Measurements from ENCODE around the gene CMBL.
"Not testable (repeated sequence)": the region's sequence is repeated elsewhere in the genome, so short reads cannot be mapped to it uniquely, and the experiment has no call there.

CMBL gene

DNA sequence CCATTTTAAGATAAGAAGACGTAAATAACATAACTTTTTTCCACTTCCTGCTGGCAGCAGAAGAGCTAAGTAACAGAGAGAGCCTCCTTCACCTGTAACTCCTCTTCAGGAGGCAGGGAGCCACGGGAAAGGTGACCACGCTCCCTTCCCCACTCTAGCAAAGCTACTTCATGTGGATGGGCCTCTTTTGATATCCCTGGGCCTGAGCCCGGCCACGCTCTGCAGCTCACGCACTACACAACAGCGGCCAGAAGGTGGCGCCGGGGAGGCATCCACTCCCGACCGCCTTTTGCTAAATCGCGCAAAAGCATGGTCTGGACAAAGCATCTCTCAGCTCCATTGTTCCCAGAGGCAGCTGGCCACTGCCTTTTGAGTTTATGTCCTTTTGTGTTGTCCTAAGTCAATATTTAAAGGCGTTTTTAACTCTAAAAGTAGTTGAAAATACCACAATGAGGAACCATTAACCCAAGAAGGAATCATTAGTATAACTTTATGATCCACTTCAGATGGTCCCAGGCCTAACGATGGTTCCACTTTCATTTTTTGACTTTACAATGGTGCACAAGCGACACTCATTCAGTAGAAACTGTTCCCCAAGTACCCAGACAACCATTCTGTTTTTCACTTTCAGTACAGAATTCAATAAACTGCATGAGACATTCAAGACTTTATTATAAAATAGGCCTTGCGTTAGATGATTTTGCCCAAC lies 23.6 kb downstream of the CMBL start:
- peak; percentile 3 to 82 (median 60) for DNase-seq

DNA sequence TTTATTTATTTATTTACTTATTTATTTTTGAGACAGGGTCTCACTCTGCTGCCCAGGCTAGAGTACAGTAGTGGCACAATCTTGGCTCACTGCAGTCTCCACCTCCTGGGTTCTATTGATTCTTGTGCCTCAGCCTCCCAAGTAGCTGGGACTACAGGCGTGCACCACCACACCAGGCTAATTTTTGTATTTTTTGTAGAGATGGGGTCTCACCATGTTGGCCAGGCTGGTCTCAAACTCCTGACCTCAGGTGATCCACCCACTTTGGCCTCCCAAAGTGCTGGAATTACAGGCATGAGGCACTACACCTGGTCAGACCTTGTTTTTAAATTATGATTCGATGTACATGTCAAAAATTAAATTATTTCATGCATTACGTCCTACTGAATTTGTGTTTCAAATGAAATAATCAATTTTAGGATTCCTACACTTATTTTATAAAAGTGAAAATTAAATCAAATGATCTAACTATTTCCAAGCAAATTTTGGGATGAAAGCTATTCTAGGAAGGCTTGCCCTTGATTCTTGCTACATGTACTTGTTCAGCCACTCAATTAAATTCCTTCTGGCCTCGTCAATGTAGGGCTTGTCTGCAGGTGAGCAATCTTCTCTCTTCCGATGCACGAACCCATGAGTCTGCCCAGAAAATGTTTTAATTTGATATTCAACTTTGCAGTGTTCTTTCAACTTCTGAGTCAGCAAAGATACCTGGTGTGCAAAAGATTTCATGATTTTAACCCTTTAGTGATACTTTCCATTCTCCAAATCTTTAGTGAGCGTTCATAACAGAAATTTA lies 27.6 kb downstream of the CMBL start:
- DNase-seq, result no peak

DNA sequence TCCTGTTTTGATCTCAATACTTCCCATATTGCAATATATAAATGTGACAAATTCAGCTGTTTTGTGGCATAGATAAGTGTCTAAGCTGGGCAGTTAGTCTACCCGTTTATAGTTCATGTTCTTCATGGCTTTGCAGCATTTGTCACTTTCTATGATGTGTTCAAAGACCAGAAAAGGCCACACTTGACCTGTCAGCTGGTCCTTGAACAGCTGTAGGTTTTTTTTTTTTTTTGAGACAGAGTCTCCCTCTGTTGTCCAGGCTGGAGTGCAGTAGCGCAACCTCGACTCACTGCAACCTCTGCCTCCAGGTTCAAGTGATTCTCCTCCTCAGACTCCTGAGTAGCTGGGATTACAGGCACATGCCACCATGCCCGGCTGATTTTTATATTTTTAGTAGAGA lies 28.4 kb downstream of the CMBL start:
- no peak for DNase-seq

GRCh38 chr5:10278658-10279279 lies 28.9 kb downstream of the CMBL start:
- DNase-seq, result no peak

DNA sequence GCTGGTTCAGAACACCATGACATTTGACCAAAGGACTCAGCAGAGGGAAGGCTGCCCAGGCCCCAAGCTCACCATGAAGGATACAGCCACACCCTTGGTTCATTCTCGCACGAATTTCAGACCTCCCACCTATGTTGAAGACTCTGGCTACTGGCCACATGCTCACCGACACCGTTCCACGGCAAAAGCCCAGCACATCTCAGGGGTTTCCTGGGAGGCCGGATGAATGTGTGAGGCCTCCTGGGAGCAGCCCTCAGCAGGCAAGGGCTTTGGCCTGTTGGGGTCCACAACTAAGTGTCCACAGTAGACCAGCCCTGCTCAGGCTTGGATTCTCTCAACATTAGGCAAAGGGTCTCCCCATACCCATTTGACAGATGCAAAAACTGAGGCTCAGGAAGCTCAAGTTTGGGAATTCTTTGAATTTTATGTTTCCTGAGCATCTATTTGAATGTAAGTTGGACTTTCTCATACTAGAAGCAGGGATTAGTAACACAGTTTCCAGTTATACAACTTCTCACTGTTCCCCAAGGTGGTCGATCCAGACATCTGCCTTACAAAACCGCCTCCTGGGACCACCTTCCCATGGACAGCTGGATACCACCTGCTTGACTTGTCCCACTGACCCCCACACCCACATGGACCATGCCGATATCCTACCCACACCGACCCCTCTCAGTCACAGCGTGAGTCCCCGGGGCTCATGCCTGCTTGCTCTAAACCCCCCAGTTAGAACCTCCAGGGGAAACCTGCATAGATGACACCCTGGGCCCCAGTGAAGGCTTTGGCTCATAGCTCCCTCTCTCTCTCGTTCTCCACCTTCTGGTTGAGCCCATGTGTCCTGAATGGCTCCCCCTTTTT lies 29.7 kb downstream of the CMBL start:
- DNase-seq, result no peak

GRCh38 chr5:10276691-10277090 lies 31.0 kb downstream of the CMBL start:
- DNase-seq, result no peak

DNA sequence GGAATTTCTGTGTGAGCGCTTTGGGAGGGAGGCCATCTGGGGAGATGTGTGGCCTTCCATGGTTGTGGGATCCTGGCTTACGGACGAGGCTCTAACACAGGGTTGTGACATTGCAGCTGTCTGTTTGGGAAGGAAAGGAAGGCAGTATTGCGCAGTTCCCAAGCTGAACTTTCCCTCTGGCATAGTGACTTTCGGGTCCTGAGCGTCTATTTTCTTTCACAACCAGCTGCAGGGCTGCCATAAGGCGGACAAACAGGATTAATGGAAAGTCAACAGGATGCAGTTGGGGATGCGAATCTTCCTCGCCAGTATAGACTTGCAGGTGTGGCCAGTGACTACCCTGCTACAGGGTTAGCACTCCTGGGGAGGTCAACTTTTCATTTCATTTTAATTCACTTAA lies 31.7 kb downstream of the CMBL start:
- no peak for DNase-seq

DNA sequence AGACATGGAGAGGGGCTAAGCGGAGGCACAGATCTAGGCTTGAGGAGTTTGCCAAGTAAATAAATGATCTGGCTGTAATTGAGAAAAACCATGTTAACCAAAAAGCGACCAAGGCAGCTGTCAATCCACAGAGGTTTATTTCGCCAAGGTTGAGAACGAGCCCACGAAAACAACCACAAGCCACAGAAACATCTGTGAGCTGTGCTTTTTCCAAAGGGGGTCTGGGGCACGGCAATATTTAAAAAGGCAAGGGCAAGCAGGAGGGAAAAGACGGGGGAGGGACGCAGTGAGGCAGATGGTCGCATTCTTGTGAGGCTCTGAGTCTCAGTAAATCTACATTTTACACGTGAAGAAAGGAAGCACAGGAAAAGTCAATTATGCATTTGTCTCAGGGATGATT lies 32.2 kb downstream of the CMBL start:
- DNase-seq, result no peak

DNA sequence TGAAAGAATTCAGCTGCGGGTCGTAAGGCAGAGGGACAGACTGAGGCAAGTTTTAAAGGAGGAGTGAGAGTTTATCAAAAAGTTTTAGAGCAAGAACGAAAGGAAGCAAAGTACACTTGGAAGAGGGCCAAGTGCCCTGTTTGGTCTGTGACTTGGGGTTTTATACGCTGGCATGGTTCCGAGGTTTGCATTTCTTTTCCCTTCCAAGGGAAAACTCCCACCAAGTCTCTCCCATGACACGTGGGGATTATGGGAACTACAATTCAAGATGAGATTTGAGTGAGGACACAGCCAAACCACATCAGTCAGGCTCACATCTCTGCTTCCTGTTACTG lies 34.9 kb downstream of the CMBL start:
- DNase-seq, result not testable (repeated sequence)

DNA sequence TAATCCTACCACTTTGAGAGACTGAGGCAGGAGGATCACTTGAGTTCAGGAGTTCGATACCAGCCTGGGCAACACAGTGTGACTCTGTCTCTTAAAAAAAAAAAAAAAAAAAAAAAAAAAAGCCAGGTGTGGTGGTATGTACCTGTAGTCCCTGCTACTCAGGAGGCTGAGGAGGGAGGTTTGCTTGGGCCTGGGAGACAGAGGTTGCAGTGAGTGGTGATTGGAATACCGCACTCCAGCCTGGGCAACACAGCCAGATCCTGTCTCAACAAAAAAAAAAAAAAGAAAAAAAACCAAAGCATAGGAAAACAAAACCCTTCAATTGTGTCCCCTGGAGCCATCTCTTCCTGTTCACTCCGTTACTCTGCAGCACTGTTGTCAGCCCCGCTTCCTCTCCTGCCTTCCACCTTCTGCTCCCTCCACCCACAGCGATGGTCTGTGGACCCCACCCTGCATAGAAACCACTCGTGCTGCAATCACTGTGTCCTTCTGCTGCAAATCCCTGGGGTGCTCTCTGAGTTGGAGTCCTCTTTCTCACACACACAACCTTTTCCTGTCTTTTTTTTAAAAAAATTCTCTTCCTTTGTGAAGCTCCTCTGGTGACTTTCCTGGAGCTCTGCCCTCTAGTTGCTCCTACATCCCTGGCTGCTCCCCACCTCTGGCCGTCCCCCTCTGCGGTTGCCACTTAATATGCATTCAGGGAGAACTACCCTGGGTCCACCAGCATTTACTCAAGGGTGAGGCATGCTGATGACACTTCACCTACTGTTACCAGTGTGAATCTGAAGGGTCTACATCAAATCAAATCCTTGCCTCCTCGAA lies 35.4 kb downstream of the CMBL start:
- no peak for DNase-seq

DNA sequence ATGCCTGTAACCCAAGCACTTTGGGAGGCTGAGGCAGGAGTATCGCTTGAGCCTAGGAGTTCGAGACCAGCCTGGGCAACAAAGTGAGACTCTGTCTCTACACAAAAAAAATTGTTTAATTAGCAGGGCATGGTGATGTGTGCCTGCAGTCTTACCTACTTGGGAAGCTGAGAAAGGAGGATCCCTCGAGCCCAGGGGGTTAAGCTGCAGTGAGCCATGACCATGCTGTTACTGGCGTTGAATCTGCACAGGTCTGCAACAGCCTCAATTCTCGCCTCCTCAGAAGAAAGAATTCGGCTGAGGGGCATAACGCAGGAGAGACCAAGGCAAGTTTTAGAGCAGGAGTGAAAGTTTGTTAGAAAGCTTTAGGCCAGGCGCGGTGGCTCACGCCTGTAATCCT lies 39.6 kb downstream of the CMBL start:
- DNase-seq, result no peak

DNA sequence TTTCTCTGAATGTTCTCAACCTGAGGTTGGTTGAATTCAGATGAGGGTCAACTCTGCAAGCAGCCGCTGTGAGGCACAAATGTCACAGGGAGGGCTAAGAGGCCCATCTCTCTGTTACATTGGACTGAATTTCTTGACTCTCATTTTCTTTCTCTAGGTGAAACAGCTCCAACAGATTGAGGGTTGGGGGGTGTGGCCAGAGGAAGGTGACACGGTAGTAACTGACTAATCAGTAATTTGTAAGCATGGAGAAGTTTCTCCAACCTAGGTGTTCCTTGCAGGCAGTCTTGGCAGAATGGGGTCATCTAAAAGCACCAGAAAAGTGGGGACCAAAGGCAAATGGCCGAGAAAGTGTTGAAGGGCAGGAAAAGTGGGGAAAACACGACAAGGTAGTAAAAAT lies 40.9 kb downstream of the CMBL start:
- no peak for DNase-seq

- DNase-seq, result no peak
These were observed 41.6 kb downstream of the CMBL start for GRCh38 chr5:10266137-10266536.

- DNase-seq, result no peak
These were observed 42.2 kb downstream of the CMBL start for GRCh38 chr5:10265245-10266109.

DNA sequence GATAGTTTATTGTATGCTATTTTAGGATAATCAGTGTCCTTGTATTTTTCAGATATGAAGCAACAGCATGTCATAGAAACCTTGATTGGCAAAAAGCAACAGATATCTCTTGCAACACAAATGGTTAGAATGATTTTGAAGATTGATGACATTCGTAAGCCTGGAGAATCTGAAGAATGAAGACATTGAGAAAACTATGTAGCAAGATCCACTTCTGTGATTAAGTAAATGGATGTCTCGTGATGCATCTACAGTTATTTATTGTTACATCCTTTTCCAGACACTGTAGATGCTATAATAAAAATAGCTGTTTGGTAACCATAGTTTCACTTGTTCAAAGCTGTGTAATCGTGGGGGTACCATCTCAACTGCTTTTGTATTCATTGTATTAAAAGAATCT lies 43.1 kb downstream of the CMBL start:
- no peak for DNase-seq

DNA sequence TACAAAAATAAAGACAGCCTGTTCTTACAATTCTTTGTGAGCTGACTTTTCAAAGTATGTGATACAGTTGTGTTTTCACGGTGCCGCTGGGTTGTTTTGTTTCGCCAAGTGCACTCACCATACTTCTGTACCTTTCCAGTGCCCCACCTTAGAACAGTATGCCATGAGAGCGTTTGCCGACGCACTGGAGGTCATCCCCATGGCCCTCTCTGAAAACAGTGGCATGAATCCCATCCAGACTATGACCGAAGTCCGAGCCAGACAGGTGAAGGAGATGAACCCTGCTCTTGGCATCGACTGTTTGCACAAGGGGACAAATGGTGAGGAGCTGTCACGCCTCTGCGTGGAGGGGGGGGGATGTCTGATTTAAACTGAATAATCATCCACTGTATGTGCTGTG lies 44.7 kb downstream of the CMBL start:
- DNase-seq, result no peak

GRCh38 chr5:10262121-10262774 lies 45.5 kb downstream of the CMBL start:
- DNase-seq, result no peak

GRCh38 chr5:10261065-10261464 lies 46.6 kb downstream of the CMBL start:
- no peak for DNase-seq

GRCh38 chr5:10259899-10260298 lies 47.8 kb downstream of the CMBL start:
- no peak for DNase-seq

DNA sequence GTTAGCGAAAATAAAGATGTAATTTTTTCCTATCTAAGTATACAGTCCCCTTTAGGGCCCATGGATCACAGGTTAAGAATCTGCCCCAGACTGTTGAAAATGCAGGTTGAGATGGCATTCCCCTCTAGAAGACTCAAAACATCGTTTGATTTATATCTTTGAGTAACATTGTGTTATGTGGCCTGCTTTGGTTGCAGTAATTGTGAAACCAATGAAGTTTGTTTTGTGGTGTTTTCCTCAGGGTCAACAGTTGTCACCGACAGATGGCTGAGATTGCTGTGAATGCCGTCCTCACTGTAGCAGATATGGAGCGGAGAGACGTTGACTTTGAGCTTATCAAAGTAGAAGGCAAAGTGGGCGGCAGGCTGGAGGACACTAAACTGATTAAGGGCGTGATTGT lies 49.8 kb downstream of the CMBL start:
- DNase-seq, result no peak
